Activated CD4-positive, alpha-beta T cell treated with anti-CD3 and anti-CD28 coated beads for 36 hours (primary cell): ENCODE results near the gene ICAM2. TPM values are rescaled to one million over a fixed set of nuclear protein-coding genes. Genes with fewer than 3 reads are reported as not detected.

Experiments used
- ATAC-seq: fragments of 200-7000 bp; cut with Tn5 transposase; one replicate; pipeline ENCODE4 v1.10.0; 2021; ENCODE audit warnings: mild to moderate bottlenecking, moderate library complexity
- CTCF ChIA-PET: fragments of 350-600 bp; sonication (Branson Sonifier 250); formaldehyde crosslinking; loops from one replicate; lab custom pipeline; 2021; ENCODE audit warnings: antibody characterized with exemption; lab: Charles Lee
- POLR2A ChIA-PET: fragments of 350-600 bp; sonication (Branson Sonifier 250); formaldehyde crosslinking; loops from one replicate; lab custom pipeline; 2021; ENCODE audit warnings: antibody characterized with exemption, inconsistent platforms; lab: Charles Lee
- DNase-seq: peaks from one replicate; pipeline ENCODE4 v3.0.0-alpha.2; 2020
- H3K27ac Mint-ChIP-seq: one replicate; pipeline ENCODE4 v1.8.0; 2021; ENCODE audit warnings: mixed read lengths
- H3K27me3 Mint-ChIP-seq: one replicate; pipeline ENCODE4 v1.8.0; 2021; ENCODE audit warnings: mixed read lengths
- H3K36me3 Mint-ChIP-seq: one replicate; pipeline ENCODE4 v1.8.0; 2021; ENCODE audit warnings: low read depth, mixed read lengths
- H3K4me1 Mint-ChIP-seq: one replicate; pipeline ENCODE4 v1.8.0; 2021; ENCODE audit warnings: mixed read lengths
- H3K4me3 Mint-ChIP-seq: one replicate; pipeline ENCODE4 v1.8.0; 2021; ENCODE audit warnings: mild to moderate bottlenecking, moderate library complexity, mixed read lengths
- H3K9me3 Mint-ChIP-seq: one replicate; pipeline ENCODE4 v1.8.0; 2021; ENCODE audit warnings: low read depth, mixed read lengths
- intact Hi-C, 2 experiments: fragments of 100-400 bp; cut with DNase I in 1 of 2; cut with micrococcal nuclease in 1 of 2; formaldehyde crosslinking; loops; one replicate each; pipeline versions ENCODE4 v1.14.2 to v1.15.1; 2022 to 2024; cut with DNase I, micrococcal nuclease
- total RNA-seq, 2 experiments: library from RNA; stranded (reverse); gene quantifications; one replicate each; pipeline ENCODE4 v1.2.3, GENCODE V29; 2021

ICAM2 gene
- total RNA-seq: 10 to 100 TPM; 46.6 to 49.0 TPM

- intact Hi-C loops: loop anchor here (1.0 to 2.0 kb wide), 10 partner anchors 21 to 477 kb away; partner anchors contain the start of genes ERN1 (in 2 of the 2), CCDC47 (in 1 of the 2), POLG2 (in 1 of the 2) and PRR29 (in 1 of the 2)
- POLR2A ChIA-PET: interaction anchor here (0.5 to 1.8 kb wide), 15 partner anchors 15 to 480 kb away, joined by 3 to 12 read pairs (median 4); partner anchors contain the start of gene TEX2
These were observed at the start of gene ICAM2 for GRCh38 chr17:64020056-64020766. Gene ICAM2, minus strand, starts transcription at chr17:64020633. Its CDS starts 13,942 bp downstream, at chr17:64006691.

GRCh38 chr17:64070213-64070612 is 49.8 kb upstream of the ICAM2 start:
- Mint-ChIP-seq H3K27ac (no peak overlapping the region), H3K4me3 (no peak overlapping the region), H3K4me1 (peaks cover 28% of the 10 kb centered on the region), H3K36me3 (peaks cover 71% of the 10 kb centered on the region), H3K9me3 (peaks cover 19% of the 10 kb centered on the region), H3K27me3 (no peaks in the 10 kb centered on the region)
- CTCF ChIA-PET: interaction anchor here (0.6 to 1.1 kb wide), 3 partner anchors 61 to 100 kb away, joined by 3 to 4 read pairs (median 4); no protein-coding TSS in a partner anchor
- intact Hi-C loops: no loop called here
- DNase-seq: no peak
- POLR2A ChIA-PET: no interaction called here
- no peak for ATAC-seq

More at GRCh38 chr17:64020056-64020766, at the start of gene ICAM2:
- no peaks in the 10 kb centered on the region for H3K27me3 Mint-ChIP-seq
- peak; percentile 73 for ATAC-seq
- DNase-seq: peak; percentile 92
- peaks cover 7% of the 10 kb centered on the region for H3K36me3 Mint-ChIP-seq
- no peaks in the 10 kb centered on the region for H3K9me3 Mint-ChIP-seq
- CTCF ChIA-PET: interaction anchor here (0.6 to 5.5 kb wide), 17 partner anchors 7 to 1045 kb away, joined by 3 to 97 read pairs (median 4); partner anchors contain the start of gene ERN1
- peak within 1 kb of the TSS; percentile 97 for H3K27ac Mint-ChIP-seq
- H3K4me3 Mint-ChIP-seq: peak within 1 kb of the TSS; percentile 84
- peaks cover 68% of the 10 kb centered on the region for H3K4me1 Mint-ChIP-seq

DNA sequence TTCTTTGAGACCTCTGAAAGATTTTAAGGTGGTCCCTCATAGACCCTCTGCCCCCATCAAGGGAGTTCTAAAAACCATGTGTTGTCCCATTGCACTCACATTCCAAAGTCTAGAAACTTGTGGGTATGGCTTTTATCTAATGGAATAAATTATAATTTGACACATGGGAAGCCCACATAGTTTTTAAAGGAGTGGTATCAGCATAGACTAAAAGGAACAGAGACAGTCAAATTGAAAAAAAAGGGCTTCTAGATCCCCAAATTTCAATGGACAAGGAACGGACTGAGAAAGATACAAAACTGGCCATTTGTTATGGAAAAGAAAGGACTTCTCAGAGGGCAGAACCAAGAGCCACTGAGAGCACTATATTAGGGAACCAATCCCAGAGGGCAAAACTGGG is 48.7 kb upstream of the ICAM2 start:
- Mint-ChIP-seq H3K27ac (no peak overlapping the region), H3K27me3 (no peaks in the 10 kb centered on the region), H3K9me3 (peaks cover 19% of the 10 kb centered on the region), H3K4me1 (peaks cover 38% of the 10 kb centered on the region), H3K36me3 (peaks cover 76% of the 10 kb centered on the region), H3K4me3 (no peak overlapping the region)
- POLR2A ChIA-PET: no interaction called here
- CTCF ChIA-PET: interaction anchor here (0.6 to 10.6 kb wide), 6 partner anchors 11 to 241 kb away, joined by 3 to 172 read pairs (median 4); partner anchors contain the start of gene ERN1
- ATAC-seq (no peak), DNase-seq (no peak)
- intact Hi-C loops: no loop called here

DNA sequence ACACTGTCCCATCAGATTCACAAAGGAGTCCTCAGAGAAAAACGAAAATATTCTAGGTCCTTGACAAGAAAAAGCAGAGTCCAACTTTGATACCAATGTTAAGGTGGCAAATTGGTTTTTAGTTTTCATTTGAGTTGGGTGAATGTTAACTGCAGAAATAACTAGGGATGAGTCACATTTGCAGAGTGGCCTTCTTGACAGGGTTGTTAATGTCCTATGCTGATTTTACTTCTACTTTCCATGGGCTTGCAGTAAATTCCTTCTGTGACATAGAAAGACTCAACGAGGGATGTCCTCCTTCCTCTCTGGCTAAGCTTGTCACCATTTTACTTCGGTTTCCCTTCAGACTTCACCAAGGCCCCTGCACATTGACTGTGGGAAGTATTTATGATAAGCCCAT is 47.2 kb upstream of the ICAM2 start:
- ATAC-seq: peak; percentile 31
- H3K4me1 Mint-ChIP-seq: peaks cover 53% of the 10 kb centered on the region

DNA sequence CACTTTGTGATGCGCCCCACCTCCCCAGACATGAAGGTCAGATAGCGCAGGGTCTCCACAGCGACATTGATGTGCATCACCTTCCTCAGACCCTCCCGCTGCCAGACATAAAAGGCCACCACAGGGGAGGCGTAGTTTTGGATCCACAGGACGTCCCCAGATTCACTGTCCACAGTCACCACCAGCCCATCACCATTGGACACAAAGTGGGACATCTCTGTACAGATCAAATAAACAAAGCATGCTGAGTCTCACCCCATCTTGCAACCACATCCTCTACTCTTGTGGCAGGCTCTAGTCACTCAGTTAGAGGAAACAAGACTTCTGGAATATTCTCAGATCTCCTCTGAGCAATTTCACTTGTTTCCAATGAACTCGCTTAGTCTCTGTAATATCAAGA is 46.3 kb upstream of the ICAM2 start:
- peak overlapping the region; percentile 58 for H3K4me3 Mint-ChIP-seq
- peaks cover 61% of the 10 kb centered on the region for H3K4me1 Mint-ChIP-seq
- H3K9me3 Mint-ChIP-seq: peaks cover 19% of the 10 kb centered on the region
- ChIA-PET CTCF (interaction anchor here (0.6 to 10.6 kb wide), 11 partner anchors 9 to 79 kb away, joined by 3 to 172 read pairs (median 4); partner anchors contain the start of gene ERN1), POLR2A (no interaction called here)
- peak overlapping the region; percentile 93 for H3K27ac Mint-ChIP-seq
- intact Hi-C loops: loop anchor here (1.0 to 2.0 kb wide), 3 partner anchors 15 to 42 kb away; no protein-coding TSS in a partner anchor
- ATAC-seq: peak; percentile 74
- DNase-seq: peak; percentile 54
- H3K36me3 Mint-ChIP-seq: peaks cover 76% of the 10 kb centered on the region
- H3K27me3 Mint-ChIP-seq: no peaks in the 10 kb centered on the region

More for the DNA sequence above, 47.2 kb upstream of the ICAM2 start:
- intact Hi-C loops: loop anchor here (1.0 to 2.0 kb wide), 3 partner anchors 14 to 43 kb away; no protein-coding TSS in a partner anchor
- DNase-seq: no peak
- H3K27ac Mint-ChIP-seq: peak overlapping the region; percentile 93
- no peaks in the 10 kb centered on the region for H3K27me3 Mint-ChIP-seq
- POLR2A ChIA-PET: interaction anchor here (0.6 to 0.8 kb wide), 2 partner anchors 53 to 167 kb away, joined by 3 read pairs; no protein-coding TSS in a partner anchor
- peaks cover 80% of the 10 kb centered on the region for H3K36me3 Mint-ChIP-seq
- CTCF ChIA-PET: interaction anchor here (0.8 to 10.6 kb wide), 7 partner anchors 8 to 78 kb away, joined by 3 to 172 read pairs (median 4); partner anchors contain the start of gene ERN1
- H3K9me3 Mint-ChIP-seq: peaks cover 19% of the 10 kb centered on the region
- no peak overlapping the region for H3K4me3 Mint-ChIP-seq

DNA sequence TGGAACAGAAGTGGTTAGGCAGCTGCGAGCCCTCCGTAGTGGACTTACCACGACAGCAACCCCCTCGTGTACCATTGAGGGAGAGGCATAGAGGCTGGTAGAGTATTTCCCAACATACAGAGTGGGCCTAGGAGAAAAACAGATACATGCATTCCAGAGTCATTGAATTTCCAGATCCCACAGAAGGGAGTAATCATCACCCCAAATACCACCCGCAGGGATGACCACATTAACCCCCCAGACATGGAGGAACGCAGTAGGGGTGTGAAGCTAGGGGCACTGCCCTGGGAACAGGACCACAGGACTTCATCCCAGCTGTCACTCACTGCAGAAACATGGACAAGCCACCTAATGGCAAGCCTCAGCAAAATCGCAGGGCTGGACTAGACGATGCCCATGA is 44.7 kb upstream of the ICAM2 start:
- ATAC-seq (no peak), DNase-seq (no peak)
- H3K27me3 Mint-ChIP-seq: no peaks in the 10 kb centered on the region
- peaks cover 77% of the 10 kb centered on the region for H3K4me1 Mint-ChIP-seq
- H3K9me3 Mint-ChIP-seq: peaks cover 17% of the 10 kb centered on the region
- H3K4me3 Mint-ChIP-seq: peak overlapping the region; percentile 1
- intact Hi-C loops: no loop called here
- peak overlapping the region; percentile 85 for H3K27ac Mint-ChIP-seq
- POLR2A ChIA-PET: no interaction called here
- CTCF ChIA-PET: interaction anchor here (0.5 to 10.6 kb wide), 11 partner anchors 18 to 1819 kb away, joined by 3 to 172 read pairs (median 3); partner anchors contain the start of gene ERN1
- peaks cover 72% of the 10 kb centered on the region for H3K36me3 Mint-ChIP-seq

- Mint-ChIP-seq H3K36me3 (peaks cover 71% of the 10 kb centered on the region), H3K4me1 (peaks cover 80% of the 10 kb centered on the region), H3K4me3 (peak overlapping the region; percentile 56)
These were observed 43.9 kb upstream of the ICAM2 start for GRCh38 chr17:64064331-64064730.

GRCh38 chr17:64063766-64064224 is 43.4 kb upstream of the ICAM2 start:
- DNase-seq: peak; percentile 84
- H3K4me3 Mint-ChIP-seq: peak overlapping the region; percentile 56
- ATAC-seq: peak; percentile 45
- intact Hi-C loops: loop anchor here (1.0 kb wide), 2 partner anchors 67 to 70 kb away; partner anchors contain the start of gene ERN1 (in 1 of the 2)
- peak overlapping the region; percentile 85 for H3K27ac Mint-ChIP-seq
- peaks cover 4% of the 10 kb centered on the region for H3K9me3 Mint-ChIP-seq
- peaks cover 68% of the 10 kb centered on the region for H3K36me3 Mint-ChIP-seq
- CTCF ChIA-PET: interaction anchor here (0.7 to 10.6 kb wide), 21 partner anchors 11 to 304 kb away, joined by 3 to 172 read pairs (median 4); partner anchors contain the start of gene ERN1
- no peaks in the 10 kb centered on the region for H3K27me3 Mint-ChIP-seq
- H3K4me1 Mint-ChIP-seq: peaks cover 84% of the 10 kb centered on the region
- POLR2A ChIA-PET: interaction anchor here (0.5 to 1.1 kb wide), 5 partner anchors 43 to 355 kb away, joined by 3 to 6 read pairs (median 3); partner anchors contain the start of genes ERN1 and ICAM2

More at GRCh38 chr17:64064331-64064730, 43.9 kb upstream of the ICAM2 start:
- intact Hi-C loops: no loop called here
- DNase-seq (no peak), ATAC-seq (no peak)
- no peaks in the 10 kb centered on the region for H3K27me3 Mint-ChIP-seq
- H3K27ac Mint-ChIP-seq: peak overlapping the region; percentile 85
- CTCF ChIA-PET: interaction anchor here (0.5 to 10.6 kb wide), 22 partner anchors 10 to 387 kb away, joined by 3 to 172 read pairs (median 4); partner anchors contain the start of gene ERN1
- H3K9me3 Mint-ChIP-seq: peaks cover 10% of the 10 kb centered on the region
- POLR2A ChIA-PET: interaction anchor here (0.5 to 1.1 kb wide), 3 partner anchors 67 to 354 kb away, joined by 3 to 6 read pairs (median 3); partner anchors contain the start of gene ERN1

DNA sequence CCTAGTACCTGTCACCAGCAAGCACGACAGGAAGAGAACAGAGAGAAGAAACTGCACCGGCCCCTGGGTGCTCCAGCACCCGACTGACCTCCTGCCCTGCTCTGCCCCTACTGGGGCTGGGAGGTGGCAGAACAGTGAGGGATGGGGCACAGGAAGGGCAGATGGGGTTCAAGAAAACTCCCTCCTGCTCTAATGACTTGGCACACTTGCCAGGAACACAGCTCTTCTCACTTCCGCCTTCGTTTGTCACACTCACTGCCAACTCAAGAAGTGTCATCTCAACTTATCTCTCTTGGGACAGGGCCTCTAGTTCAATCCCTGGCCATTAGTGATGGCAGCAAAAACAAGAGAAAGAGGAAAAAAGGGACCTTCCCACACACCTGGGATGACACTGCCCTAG is 42.7 kb upstream of the ICAM2 start:
- Mint-ChIP-seq H3K27me3 (no peaks in the 10 kb centered on the region), H3K4me1 (peaks cover 85% of the 10 kb centered on the region), H3K4me3 (no peak overlapping the region), H3K27ac (peak overlapping the region; percentile 85), H3K36me3 (peaks cover 62% of the 10 kb centered on the region), H3K9me3 (no peaks in the 10 kb centered on the region)
- ChIA-PET POLR2A (interaction anchor here (0.7 to 1.1 kb wide), 3 partner anchors 47 to 83 kb away, joined by 3 to 6 read pairs (median 3); partner anchors contain the start of gene ERN1), CTCF (interaction anchor here (0.7 to 10.6 kb wide), 11 partner anchors 13 to 305 kb away, joined by 3 to 172 read pairs (median 4); partner anchors contain the start of gene ERN1)
- DNase-seq: no peak
- intact Hi-C loops: loop anchor here (1.0 kb wide), 2 partner anchors 67 to 70 kb away; partner anchors contain the start of gene ERN1 (in 1 of the 2)
- no peak for ATAC-seq

DNA sequence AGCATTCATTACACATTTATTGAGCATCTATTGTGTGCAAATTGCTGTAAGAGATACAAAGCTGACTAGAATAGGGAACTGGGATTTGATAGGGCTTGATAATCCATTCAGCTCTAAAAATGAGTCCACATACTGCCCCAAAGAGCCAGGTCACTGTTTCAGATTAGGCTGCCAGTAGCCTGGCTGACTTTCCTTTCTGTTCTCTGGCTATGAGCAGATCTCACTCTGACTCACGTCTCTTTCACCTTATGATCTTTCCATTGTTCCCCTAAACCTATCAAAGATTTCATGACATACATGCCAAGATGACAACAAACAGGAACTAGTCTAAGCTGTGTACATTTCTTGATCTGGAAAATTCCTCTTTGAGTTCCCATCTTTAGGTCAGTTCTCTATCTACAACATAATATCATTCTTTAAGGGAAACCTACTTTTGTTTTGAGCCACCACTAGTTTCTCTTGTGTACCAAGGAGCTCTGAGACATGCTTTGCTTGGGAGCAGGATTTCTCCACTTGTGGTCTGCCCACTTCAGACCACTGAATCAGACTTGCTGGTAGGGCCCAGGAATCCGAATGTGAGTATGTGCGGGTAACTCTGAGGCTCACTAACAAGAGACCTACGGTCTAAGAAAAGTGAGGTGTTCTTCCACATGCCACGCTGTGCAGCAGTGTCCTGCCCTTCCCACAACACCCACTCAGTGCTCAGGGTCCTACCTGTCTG is 40.9 kb upstream of the ICAM2 start:
- no peak overlapping the region for H3K4me3 Mint-ChIP-seq

More for the DNA sequence above, 40.9 kb upstream of the ICAM2 start:
- H3K36me3 Mint-ChIP-seq: peaks cover 63% of the 10 kb centered on the region
- peak overlapping the region; percentile 77 for H3K27ac Mint-ChIP-seq
- no peaks in the 10 kb centered on the region for H3K9me3 Mint-ChIP-seq
- intact Hi-C loops: loop anchor here in 1 of 2 experiments (1.0 to 2.0 kb wide), 3 partner anchors 37 to 69 kb away; partner anchors contain the start of genes ERN1 and ICAM2
- ChIA-PET POLR2A (interaction anchor here (0.6 to 1.4 kb wide), 6 partner anchors 33 to 195 kb away, joined by 3 to 6 read pairs (median 3); partner anchors contain the start of gene ICAM2), CTCF (interaction anchor here (0.7 to 10.6 kb wide), 11 partner anchors 8 to 221 kb away, joined by 3 to 172 read pairs (median 4); partner anchors contain the start of gene ERN1)
- DNase-seq (peak; percentile 62), ATAC-seq (peak; percentile 78)
- H3K4me1 Mint-ChIP-seq: peaks cover 75% of the 10 kb centered on the region
- no peaks in the 10 kb centered on the region for H3K27me3 Mint-ChIP-seq
